Lower leg skin (tissue), 4 donors: ENCODE measurements around the gene S100A5. TPM values are rescaled to one million over a fixed set of nuclear protein-coding genes. Genes with fewer than 3 reads are reported as not detected.

Experiments
- DNase-seq, 2 donors: peaks; one replicate each; pipeline ENCODE4 v3.0.0-alpha.2; 2019; ENCODE audit warnings: low spot score in 2 of 2
- H3K4me3 ChIP-seq: fragments of 200-600 bp; sonication (generic); 2 replicates; pipeline ENCODE4 v1.5.1; 2017; ENCODE audit warnings: mild to moderate bottlenecking, low read depth; ENCODE audit not compliant: poor library complexity, severe bottlenecking
- POLR2A ChIP-seq, 2 donors: fragments of 450-650 bp; IDR thresholded peaks; one replicate each; pipeline ENCODE4 v1.6.1; 2016 to 2017; ENCODE audit warnings: antibody characterized with exemption in 2 of 2, mild to moderate bottlenecking in 1 of 2, moderate library complexity in 1 of 2
- WGBS, 2 donors: methylation state at CpG; one replicate each; pipeline ENCODE4 v1.1.5; 2018; 5-methylcytosine and 5-hydroxymethylcytosine counted together
- intact Hi-C: fragments of 100-400 bp; cut with DNase I; formaldehyde crosslinking; loops from one replicate; pipeline ENCODE4 v1.15.0; 2023; ENCODE audit warnings: low total_unique reads
- total RNA-seq, 4 donors: library from RNA; depleted of rRNA; stranded (reverse); fragments of >200 nt; gene quantifications; one replicate each; pipeline ENCODE4 v1.1.0, GENCODE V29; 2016
- TF ChIP-seq, protein P1 (sequence below), 3 donors: fragments of 450-650 bp; IDR thresholded peaks; one replicate each; pipeline ENCODE4 v1.5.1; 2016; ENCODE audit warnings: antibody characterized with exemption in 3 of 3, mild to moderate bottlenecking in 3 of 3, moderate library complexity in 2 of 3

Gene S100A5
- total RNA-seq, 4 donors from 2014 or later: not detected

- intact Hi-C loops: loop anchor here (10.0 kb wide), 2 partner anchors 249 to 469 kb away; partner anchors contain the start of gene RAB13
- no peak overlapping the region for H3K4me3 ChIP-seq
- peak; percentile 80 to 93 for DNase-seq
Observed at GRCh38 chr1:153515504-153516394, 25.0 kb downstream of the S100A5 start.

DNA sequence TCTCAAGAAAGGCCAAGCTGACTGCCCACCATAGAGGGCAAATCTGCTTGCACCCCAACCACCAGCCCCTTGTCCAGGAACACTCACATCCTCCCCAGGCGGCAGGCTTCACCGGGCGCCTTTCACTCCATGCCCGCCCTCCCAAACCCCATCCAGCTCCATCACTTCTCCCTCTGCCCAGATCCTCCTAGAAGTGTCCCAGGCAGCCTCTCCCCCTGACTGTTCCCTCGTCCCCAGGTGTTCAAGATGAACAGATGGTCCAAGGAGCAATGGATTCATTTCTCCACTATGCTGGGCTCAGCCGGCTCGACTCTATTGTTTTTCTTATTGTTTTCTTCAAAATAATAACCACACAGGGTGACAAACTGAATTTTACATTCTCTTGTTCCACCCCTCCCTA is 27.1 kb downstream of the S100A5 start:
- intact Hi-C loops: loop anchor here (5.0 to 10.0 kb wide), 3 partner anchors 54 to 471 kb away; partner anchors contain the start of genes RAB13 and S100A2
- no peak overlapping the region for H3K4me3 ChIP-seq
- no peak for DNase-seq
- WGBS, 2 donors: 93 to 94% methylated on average over 7 of the region's 7 CpGs
- TF ChIP-seq POLR2A (IDR thresholded peaks at IDR 0.05): no peak
- TF ChIP-seq, protein P1, sequence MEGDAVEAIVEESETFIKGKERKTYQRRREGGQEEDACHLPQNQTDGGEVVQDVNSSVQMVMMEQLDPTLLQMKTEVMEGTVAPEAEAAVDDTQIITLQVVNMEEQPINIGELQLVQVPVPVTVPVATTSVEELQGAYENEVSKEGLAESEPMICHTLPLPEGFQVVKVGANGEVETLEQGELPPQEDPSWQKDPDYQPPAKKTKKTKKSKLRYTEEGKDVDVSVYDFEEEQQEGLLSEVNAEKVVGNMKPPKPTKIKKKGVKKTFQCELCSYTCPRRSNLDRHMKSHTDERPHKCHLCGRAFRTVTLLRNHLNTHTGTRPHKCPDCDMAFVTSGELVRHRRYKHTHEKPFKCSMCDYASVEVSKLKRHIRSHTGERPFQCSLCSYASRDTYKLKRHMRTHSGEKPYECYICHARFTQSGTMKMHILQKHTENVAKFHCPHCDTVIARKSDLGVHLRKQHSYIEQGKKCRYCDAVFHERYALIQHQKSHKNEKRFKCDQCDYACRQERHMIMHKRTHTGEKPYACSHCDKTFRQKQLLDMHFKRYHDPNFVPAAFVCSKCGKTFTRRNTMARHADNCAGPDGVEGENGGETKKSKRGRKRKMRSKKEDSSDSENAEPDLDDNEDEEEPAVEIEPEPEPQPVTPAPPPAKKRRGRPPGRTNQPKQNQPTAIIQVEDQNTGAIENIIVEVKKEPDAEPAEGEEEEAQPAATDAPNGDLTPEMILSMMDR (IDR thresholded peaks at IDR 0.05): no peak

More at GRCh38 chr1:153515504-153516394, 25.0 kb downstream of the S100A5 start:
- 27 to 34% methylated on average over 7 to 8 of the region's 8 CpGs for WGBS, 2 donors
- TF ChIP-seq, protein P1 (IDR thresholded peaks at IDR 0.05): no peak
- no peak for TF ChIP-seq POLR2A (IDR thresholded peaks at IDR 0.05)

DNA sequence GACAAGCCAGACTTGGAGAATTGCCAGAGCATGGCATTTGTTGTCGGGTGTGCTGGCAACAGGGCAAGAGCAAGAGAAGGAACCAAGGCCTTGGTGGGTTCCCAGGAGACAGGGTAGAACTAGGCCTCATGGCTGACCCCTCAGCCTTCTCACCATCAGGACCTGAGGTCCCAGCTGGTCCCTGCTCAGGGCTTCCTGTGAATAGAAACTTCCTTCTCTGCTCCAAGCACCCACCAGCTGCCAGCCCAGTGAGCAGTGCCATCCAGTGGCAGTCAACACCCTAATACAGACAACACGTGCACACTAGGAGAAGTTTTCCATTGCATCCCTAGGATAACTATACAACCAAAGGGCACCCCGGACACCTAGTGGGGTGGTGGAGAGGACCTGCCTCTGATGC is 27.7 kb downstream of the S100A5 start:
- WGBS, 2 donors: 47 to 58% methylated on average over 3 of the region's 3 CpGs
- intact Hi-C loops: loop anchor here (5.0 to 10.0 kb wide), 3 partner anchors 54 to 472 kb away; partner anchors contain the start of genes RAB13 and S100A2
- no peak overlapping the region for H3K4me3 ChIP-seq
- DNase-seq: no peak
- no peak for TF ChIP-seq POLR2A (IDR thresholded peaks at IDR 0.05)
- TF ChIP-seq, protein P1 (IDR thresholded peaks at IDR 0.05): no peak

GRCh38 chr1:153510984-153511410 is 29.7 kb downstream of the S100A5 start:
- intact Hi-C loops: loop anchor here (5.0 to 10.0 kb wide), 3 partner anchors 56 to 474 kb away; partner anchors contain the start of genes RAB13 and S100A2
- WGBS, 2 donors: 0 to 1% methylated on average over 7 of the region's 7 CpGs
- TF ChIP-seq, protein P1 (IDR thresholded peaks at IDR 0.05): peak in 1 of 3 donors; percentile 85
- no peak for TF ChIP-seq POLR2A (IDR thresholded peaks at IDR 0.05)
- no peak overlapping the region for H3K4me3 ChIP-seq
- peak in 1 of 2 donors; percentile 95 for DNase-seq

- H3K4me3 ChIP-seq: no peak overlapping the region
- WGBS, 2 donors: 69 to 75% methylated on average over 4 of the region's 4 CpGs
- TF ChIP-seq, protein P1 (IDR thresholded peaks at IDR 0.05): no peak
- no peak for TF ChIP-seq POLR2A (IDR thresholded peaks at IDR 0.05)
- intact Hi-C loops: loop anchor here (5.0 to 10.0 kb wide), 3 partner anchors 57 to 475 kb away; partner anchors contain the start of genes RAB13 and S100A2
- DNase-seq: no peak
Observed at GRCh38 chr1:153509729-153510354, 30.9 kb downstream of the S100A5 start.
